BLaER1 (cell line): Measurements from ENCODE around the gene OLA1.

Experiments used
- H3K27ac ChIP-seq: shearing (Covaris generic); formaldehyde crosslinking; 2 replicates; pipeline ENCODE4 v1.8.1; 2022
- H3K27me3 ChIP-seq: shearing (Covaris generic); formaldehyde crosslinking; 2 replicates; pipeline ENCODE4 v1.8.1; 2022
- H3K36me3 ChIP-seq: shearing (Covaris generic); formaldehyde crosslinking; 2 replicates; pipeline ENCODE4 v1.8.1; 2022
- H3K4me1 ChIP-seq: shearing (Covaris generic); formaldehyde crosslinking; 2 replicates; pipeline ENCODE4 v1.8.1; 2022
- H3K4me2 ChIP-seq: shearing (Covaris generic); formaldehyde crosslinking; 2 replicates; pipeline ENCODE4 v1.8.1; 2022
- H3K4me3 ChIP-seq: shearing (Covaris generic); formaldehyde crosslinking; 2 replicates; pipeline ENCODE4 v1.8.1; 2022
- H3K9ac ChIP-seq: shearing (Covaris generic); formaldehyde crosslinking; 2 replicates; pipeline ENCODE4 v1.8.1; 2022
- H3K9me3 ChIP-seq: shearing (Covaris generic); formaldehyde crosslinking; 2 replicates; pipeline ENCODE4 v1.8.1; 2022
- H4K20me1 ChIP-seq: shearing (Covaris generic); formaldehyde crosslinking; 2 replicates; pipeline ENCODE4 v1.8.1; 2022
- Cebpa-rat ChIP-seq: shearing (Covaris generic); IDR thresholded peaks from 2 replicates; pipeline ENCODE4 v1.8.1; 2022

The OLA1 gene

DNA sequence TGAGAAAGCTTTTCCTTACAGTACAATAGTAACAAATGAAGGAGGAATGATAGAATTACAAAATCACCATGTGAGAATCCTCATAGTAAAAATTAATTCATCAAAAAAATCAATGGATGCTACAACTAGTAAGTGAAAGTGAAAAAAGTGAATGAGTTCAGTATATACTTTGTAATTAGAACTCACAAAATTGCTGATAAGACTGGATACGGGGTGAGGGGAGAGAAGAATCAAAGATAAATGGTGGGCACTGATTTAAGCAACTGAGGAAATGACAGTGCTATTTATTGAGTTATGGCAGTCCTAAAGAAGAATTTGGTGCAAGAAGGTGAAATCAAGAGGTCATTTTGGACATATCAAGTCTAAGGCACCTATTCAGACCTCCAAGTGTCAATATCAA lies 20.6 kb downstream of the OLA1 start:
- no peak for TF ChIP-seq Cebpa-rat
- Histone ChIP-seq H3K9me3 (peaks cover 7% of the 10 kb centered on the region; the same call in 1 of the 2 replicates), H3K4me2 (no peak overlapping the region), H4K20me1 (peaks cover 60% of the 10 kb centered on the region), H3K4me1 (peaks cover 5% of the 10 kb centered on the region; the same call in 1 of the 2 replicates), H3K27ac (no peak overlapping the region), H3K27me3 (no peaks in the 10 kb centered on the region), H3K9ac (no peak overlapping the region), H3K4me3 (no peak overlapping the region), H3K36me3 (peaks cover 54% of the 10 kb centered on the region)

DNA sequence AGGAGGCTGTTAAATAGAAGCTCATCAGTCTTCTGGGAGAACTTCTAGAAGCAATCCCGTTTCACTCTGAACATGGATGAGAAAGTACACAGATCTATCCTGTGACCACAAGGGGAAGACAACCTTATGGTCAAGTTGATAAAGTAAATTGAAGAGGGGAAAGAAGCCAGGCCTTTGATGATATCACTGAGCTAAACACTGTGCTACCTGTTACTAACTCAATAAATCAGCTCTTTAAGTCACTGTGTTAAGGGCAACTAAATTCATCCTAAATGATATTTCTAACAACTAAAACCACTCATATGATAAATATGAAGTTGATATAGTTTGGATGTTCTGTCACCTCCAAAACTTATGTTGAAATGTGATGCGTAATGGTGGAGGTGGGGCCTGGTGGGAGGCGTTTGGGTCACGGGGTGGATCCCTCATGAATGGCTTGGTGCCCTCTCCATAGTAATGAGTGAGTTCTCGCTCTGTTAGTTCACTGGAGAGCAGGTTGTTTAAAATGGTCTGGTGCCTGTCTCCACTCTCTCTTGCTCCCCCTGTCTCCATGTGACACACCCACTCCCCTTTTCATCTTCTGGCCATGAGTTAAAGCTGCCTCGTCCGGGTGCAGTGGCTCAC lies 23.6 kb downstream of the OLA1 start:
- H3K27me3 ChIP-seq = no peaks in the 10 kb centered on the region
- H3K9me3 ChIP-seq = peaks cover 7% of the 10 kb centered on the region; the same call in 1 of the 2 replicates
- peaks cover 55% of the 10 kb centered on the region for H4K20me1 ChIP-seq
- peaks cover 78% of the 10 kb centered on the region for H3K36me3 ChIP-seq
- H3K4me2 ChIP-seq = no peak overlapping the region
- no peak overlapping the region for H3K4me3 ChIP-seq
- H3K9ac ChIP-seq = no peak overlapping the region
- no peaks in the 10 kb centered on the region for H3K4me1 ChIP-seq
- no peak overlapping the region for H3K27ac ChIP-seq
- no peak for TF ChIP-seq Cebpa-rat

DNA sequence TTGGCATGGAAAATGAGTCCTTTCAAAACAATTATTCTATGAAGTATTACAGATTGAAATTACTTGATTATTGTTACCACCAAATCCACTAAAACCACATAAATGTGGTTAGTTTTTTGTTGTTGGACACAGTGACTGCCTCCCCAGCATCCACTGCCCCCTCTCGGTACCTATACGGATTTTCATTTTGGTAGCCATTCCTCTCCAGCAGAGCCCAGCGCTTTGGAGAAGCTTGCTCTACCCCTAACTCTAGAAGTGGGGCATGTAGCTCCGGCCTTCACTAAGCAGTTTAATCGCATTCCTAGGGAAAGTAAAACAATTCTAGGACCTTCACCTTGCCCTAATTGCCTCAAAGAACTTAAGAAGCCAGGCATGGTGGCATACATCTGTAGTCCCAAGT lies 24.2 kb downstream of the OLA1 start:
- Histone ChIP-seq H3K36me3 (peaks cover 81% of the 10 kb centered on the region), H3K27ac (no peak overlapping the region), H3K9ac (no peak overlapping the region), H3K4me3 (no peak overlapping the region), H3K4me1 (no peaks in the 10 kb centered on the region), H3K27me3 (no peaks in the 10 kb centered on the region), H3K4me2 (no peak overlapping the region), H4K20me1 (peaks cover 59% of the 10 kb centered on the region), H3K9me3 (peaks cover 7% of the 10 kb centered on the region; the same call in 1 of the 2 replicates)
- TF ChIP-seq Cebpa-rat = no peak

DNA sequence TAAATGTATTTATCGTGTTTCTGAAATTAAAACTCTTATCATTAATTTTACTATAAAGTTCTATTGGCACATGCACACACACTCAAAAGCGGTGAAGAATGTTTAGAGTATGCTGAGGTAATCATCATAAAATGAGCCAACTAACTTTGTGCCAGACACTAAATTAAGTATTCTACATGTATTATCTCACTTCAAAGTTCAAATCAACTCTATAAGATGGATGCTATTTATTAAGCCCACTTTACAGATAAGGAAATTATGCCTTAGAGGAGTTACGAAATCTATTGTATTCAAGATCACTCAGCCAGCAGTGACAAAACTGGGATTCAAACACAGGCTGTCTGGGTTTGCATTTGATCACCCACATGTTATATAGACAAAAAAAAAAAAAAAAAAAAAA lies 24.9 kb downstream of the OLA1 start:
- no peak overlapping the region for H3K27ac ChIP-seq
- no peak overlapping the region for H3K9ac ChIP-seq
- H3K4me3 ChIP-seq = no peak overlapping the region
- H4K20me1 ChIP-seq = peaks cover 59% of the 10 kb centered on the region
- TF ChIP-seq Cebpa-rat = no peak
- H3K4me2 ChIP-seq = no peak overlapping the region
- H3K4me1 ChIP-seq = no peaks in the 10 kb centered on the region
- no peaks in the 10 kb centered on the region for H3K27me3 ChIP-seq
- peaks cover 7% of the 10 kb centered on the region; the same call in 1 of the 2 replicates for H3K9me3 ChIP-seq
- H3K36me3 ChIP-seq = peaks cover 80% of the 10 kb centered on the region

DNA sequence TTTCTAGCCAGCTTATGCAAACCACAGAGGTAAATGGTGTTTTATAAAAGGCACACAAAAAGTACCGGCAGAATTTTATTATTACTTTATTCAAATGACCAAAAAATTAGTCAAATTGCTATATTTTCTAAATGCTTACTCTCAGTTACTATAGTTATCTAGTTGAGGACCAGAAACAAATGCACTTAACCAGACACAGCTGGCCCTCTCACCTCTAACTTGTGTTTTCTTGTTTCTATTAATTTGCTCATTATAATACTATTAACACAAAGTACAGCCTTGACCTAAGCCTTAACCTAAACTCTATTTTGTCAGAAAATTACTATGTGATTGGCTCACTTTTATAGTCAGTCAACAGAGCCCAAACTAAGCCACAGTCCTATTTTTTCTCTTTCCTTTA lies 26.2 kb downstream of the OLA1 start:
- Histone ChIP-seq H3K4me1 (no peaks in the 10 kb centered on the region), H3K36me3 (peaks cover 71% of the 10 kb centered on the region), H4K20me1 (peaks cover 68% of the 10 kb centered on the region), H3K4me3 (no peak overlapping the region), H3K9ac (no peak overlapping the region), H3K27me3 (no peaks in the 10 kb centered on the region), H3K27ac (no peak overlapping the region), H3K9me3 (peaks cover 7% of the 10 kb centered on the region; the same call in 1 of the 2 replicates), H3K4me2 (no peak overlapping the region)
- TF ChIP-seq Cebpa-rat = no peak

DNA sequence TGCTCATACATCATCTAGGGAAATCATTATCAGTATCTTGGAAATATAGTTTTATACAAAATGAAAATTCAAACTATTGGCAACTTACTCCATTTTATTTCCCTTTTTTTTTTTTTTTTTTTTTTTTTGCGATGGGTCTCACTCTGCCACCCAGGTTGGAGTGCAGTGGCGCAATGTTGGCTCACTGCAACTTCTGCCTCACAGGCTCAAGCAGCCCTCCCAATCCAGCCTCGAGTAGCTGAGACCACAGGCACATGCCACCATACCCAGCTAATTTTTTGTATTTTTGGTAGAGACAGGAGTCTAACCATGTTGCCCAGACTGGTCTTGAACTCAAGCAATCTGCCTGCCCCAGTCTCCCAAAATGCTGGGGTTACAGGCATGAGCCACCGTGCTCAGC lies 29.0 kb downstream of the OLA1 start:
- Histone ChIP-seq H3K27ac (no peak overlapping the region), H3K9ac (no peak overlapping the region), H4K20me1 (peaks cover 75% of the 10 kb centered on the region), H3K9me3 (no peaks in the 10 kb centered on the region), H3K36me3 (peaks cover 58% of the 10 kb centered on the region), H3K4me3 (no peak overlapping the region), H3K4me2 (no peak overlapping the region), H3K27me3 (no peaks in the 10 kb centered on the region), H3K4me1 (no peaks in the 10 kb centered on the region)
- TF ChIP-seq Cebpa-rat = no peak

DNA sequence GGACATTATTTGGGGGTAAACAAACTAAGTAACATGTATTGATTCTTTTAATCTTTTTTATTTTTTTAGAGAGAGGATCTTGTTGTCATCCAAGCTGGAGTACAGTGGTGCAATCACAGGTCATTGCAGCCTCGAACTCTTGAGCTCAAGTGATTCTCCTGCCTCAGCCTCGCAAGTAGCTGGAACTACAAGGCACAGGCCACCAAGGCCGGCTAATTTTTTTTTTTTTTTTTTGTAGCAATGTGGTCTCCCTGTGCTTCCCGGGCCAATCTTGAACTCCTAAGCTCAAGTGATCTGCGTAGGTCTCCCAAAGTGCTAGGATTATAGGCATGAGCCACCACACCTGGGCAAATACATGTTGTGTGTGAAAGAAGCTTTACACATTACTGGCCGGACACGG lies 29.6 kb downstream of the OLA1 start:
- no peak overlapping the region for H3K27ac ChIP-seq
- H3K4me1 ChIP-seq = no peaks in the 10 kb centered on the region
- TF ChIP-seq Cebpa-rat = no peak
- H3K4me2 ChIP-seq = no peak overlapping the region
- H3K9me3 ChIP-seq = no peaks in the 10 kb centered on the region
- H3K36me3 ChIP-seq = peaks cover 55% of the 10 kb centered on the region
- peaks cover 71% of the 10 kb centered on the region for H4K20me1 ChIP-seq
- no peak overlapping the region for H3K4me3 ChIP-seq
- H3K9ac ChIP-seq = no peak overlapping the region
- H3K27me3 ChIP-seq = no peaks in the 10 kb centered on the region

DNA sequence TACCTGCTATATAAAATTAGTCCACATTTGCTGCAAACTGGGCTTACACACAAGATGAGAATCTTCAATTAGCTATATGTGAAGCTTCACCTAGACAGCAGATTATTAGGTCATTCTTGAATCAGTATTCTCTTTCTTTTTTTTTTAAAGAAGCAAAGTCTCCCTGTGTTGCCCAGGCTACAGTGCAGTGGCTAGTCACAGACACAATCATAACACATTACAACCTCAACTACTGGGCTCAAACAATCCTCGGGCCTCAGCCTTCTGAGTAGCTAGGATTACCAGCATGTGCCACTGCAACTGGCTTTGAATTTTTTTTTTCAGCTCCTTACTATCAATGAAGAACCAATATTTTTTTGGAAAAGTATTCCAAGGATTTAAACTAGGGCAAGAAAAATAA lies 30.5 kb downstream of the OLA1 start:
- Histone ChIP-seq H4K20me1 (peaks cover 67% of the 10 kb centered on the region), H3K27me3 (no peaks in the 10 kb centered on the region), H3K9me3 (no peaks in the 10 kb centered on the region), H3K4me1 (no peaks in the 10 kb centered on the region), H3K4me3 (no peak overlapping the region), H3K4me2 (no peak overlapping the region), H3K9ac (no peak overlapping the region), H3K36me3 (peaks cover 48% of the 10 kb centered on the region), H3K27ac (no peak overlapping the region)
- no peak for TF ChIP-seq Cebpa-rat

DNA sequence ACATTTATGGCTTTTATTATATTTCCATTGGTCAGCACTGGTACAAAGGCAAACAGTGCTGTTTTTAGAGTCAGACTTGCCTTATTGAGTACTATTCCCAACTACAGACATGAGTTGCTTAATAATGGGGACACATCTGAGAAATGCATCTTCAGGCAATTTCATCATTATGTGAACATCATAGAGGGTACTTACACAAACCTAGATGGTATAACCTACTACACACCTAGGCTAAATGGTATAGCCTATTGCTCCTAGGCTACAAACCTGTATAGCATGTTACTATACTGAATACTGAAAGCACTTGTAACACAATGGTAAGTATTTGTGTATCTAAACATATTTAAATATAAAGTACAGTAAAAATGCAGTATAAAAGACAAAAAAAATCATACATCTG lies 36.4 kb downstream of the OLA1 start:
- Histone ChIP-seq H3K4me3 (no peak overlapping the region), H3K27ac (no peak overlapping the region), H3K9me3 (no peaks in the 10 kb centered on the region), H3K9ac (no peak overlapping the region), H3K4me2 (no peak overlapping the region), H3K36me3 (peaks cover 16% of the 10 kb centered on the region), H3K27me3 (no peaks in the 10 kb centered on the region), H4K20me1 (peaks cover 37% of the 10 kb centered on the region), H3K4me1 (no peaks in the 10 kb centered on the region)
- no peak for TF ChIP-seq Cebpa-rat

DNA sequence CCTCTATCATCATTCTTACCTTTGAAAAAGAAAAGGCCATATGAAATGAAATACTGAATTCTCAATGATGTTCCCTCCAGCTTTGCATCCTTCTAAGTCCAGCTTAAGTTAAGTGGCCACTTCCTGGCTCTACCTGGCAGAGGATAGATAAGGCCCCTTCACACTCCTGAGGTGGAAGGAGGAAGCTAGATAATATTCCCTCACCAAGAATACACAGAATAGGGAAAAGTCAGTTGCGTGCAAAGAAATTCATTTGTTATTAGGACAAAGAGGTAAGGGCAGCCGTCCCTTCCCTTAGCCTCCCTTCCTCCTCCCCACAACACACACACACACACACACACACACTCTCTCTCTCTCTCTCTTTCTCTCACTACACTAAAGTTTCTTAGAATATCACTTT lies 37.5 kb downstream of the OLA1 start:
- H3K27me3 ChIP-seq = no peaks in the 10 kb centered on the region
- no peaks in the 10 kb centered on the region for H3K4me1 ChIP-seq
- no peak overlapping the region for H3K9ac ChIP-seq
- TF ChIP-seq Cebpa-rat = no peak
- no peak overlapping the region for H3K4me3 ChIP-seq
- peaks cover 37% of the 10 kb centered on the region for H4K20me1 ChIP-seq
- H3K4me2 ChIP-seq = no peak overlapping the region
- H3K9me3 ChIP-seq = no peaks in the 10 kb centered on the region
- peaks cover 10% of the 10 kb centered on the region for H3K36me3 ChIP-seq
- no peak overlapping the region for H3K27ac ChIP-seq

DNA sequence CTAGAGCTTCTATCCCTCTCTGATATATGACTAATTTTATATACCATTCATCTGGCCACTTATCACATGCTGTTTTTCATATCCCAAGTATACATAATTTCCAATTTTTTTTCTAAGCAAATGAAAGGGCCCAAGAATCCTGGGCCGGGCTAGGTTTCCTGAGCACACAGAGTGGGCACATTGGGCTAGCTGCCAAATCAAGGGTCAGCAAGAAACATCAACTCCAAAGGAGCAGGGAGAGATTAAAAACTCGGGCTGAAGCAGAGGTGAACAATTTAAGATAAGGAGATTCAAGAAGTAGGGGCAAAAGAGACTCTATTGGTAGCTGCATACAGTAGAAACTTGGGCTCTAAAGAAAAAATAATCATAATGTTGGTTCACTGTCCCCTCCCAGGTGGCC lies 39.0 kb downstream of the OLA1 start:
- Histone ChIP-seq H4K20me1 (peaks cover 41% of the 10 kb centered on the region), H3K36me3 (peaks cover 12% of the 10 kb centered on the region), H3K9me3 (no peaks in the 10 kb centered on the region), H3K4me2 (no peak overlapping the region), H3K27me3 (no peaks in the 10 kb centered on the region), H3K4me3 (no peak overlapping the region), H3K4me1 (no peaks in the 10 kb centered on the region), H3K9ac (no peak overlapping the region), H3K27ac (no peak overlapping the region)
- no peak for TF ChIP-seq Cebpa-rat
